Effector CD8-positive, alpha-beta T cell (primary cell): ENCODE results near the gene RWDD3.

ENCODE experiments used
- DNase-seq: peaks from one replicate; lab custom pipeline; 2025; lab: John Stamatoyannopoulos, UW

The RWDD3 gene

DNA sequence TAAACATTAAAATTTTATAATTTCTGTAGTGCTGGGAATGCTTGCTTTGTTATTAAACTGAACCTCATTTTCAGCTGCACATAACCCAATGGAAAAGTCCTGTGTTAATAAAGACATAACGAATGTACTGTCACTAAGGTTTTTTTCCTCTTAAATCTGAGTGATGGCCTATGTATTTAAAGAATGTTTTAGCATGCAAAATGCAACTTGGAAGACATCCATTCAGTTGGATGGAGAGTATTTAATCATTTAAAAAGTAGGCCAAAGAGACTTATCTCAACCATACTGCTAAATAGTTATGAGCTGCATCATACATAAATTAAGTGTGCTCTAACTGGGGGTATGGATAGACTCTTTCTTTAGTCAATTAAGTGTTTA lies 48.5 kb downstream of the RWDD3 start:
- DNase-seq = no peak

- no peak for DNase-seq
Measured at GRCh38 chr1:95284420-95284819, 50.4 kb downstream of the RWDD3 start.

- DNase-seq = no peak
Measured at GRCh38 chr1:95286479-95286878, 52.5 kb downstream of the RWDD3 start.

GRCh38 chr1:95287081-95287480 lies 53.1 kb downstream of the RWDD3 start:
- no peak for DNase-seq

- no peak for DNase-seq
Measured at GRCh38 chr1:95287825-95288224, 53.8 kb downstream of the RWDD3 start.
